ENCODE results near the gene RFPL3. TPM values are rescaled to one million over a fixed set of nuclear protein-coding genes. Genes with fewer than 3 reads are reported as not detected.

Gene RFPL3
- total and polyA plus RNA-seq, 2 donors: not detected

- 75% methylated on average over 5 of the region's 5 CpGs for WGBS
- no peak for DNase-seq (ENCODE audit: extremely low spot score)
- no peaks in the 10 kb centered on the region for H3K4me1 ChIP-seq (ENCODE audit: insufficient read depth)
These were observed 23.3 kb downstream of the RFPL3 start for GRCh38 chr22:32380991-32381390.

GRCh38 chr22:32385681-32386080, 28.0 kb downstream of the RFPL3 start:
- DNase-seq (ENCODE audit: extremely low spot score): no peak
- H3K36me3 ChIP-seq (ENCODE audit: insufficient read depth): no peaks in the 10 kb centered on the region
- no peaks in the 10 kb centered on the region for H3K4me1 ChIP-seq (ENCODE audit: insufficient read depth)
- no peak overlapping the region for H3K4me3 ChIP-seq (ENCODE audit: low read depth, low read length)
- no peak overlapping the region for H3K27ac ChIP-seq (ENCODE audit: low read depth)
- 98% methylated on average over 1 of the region's 1 CpG for WGBS

More at GRCh38 chr22:32380991-32381390, 23.3 kb downstream of the RFPL3 start:
- no peaks in the 10 kb centered on the region for H3K36me3 ChIP-seq (ENCODE audit: insufficient read depth)
- no peak overlapping the region for H3K27ac ChIP-seq (ENCODE audit: low read depth)
- no peak overlapping the region for H3K4me3 ChIP-seq (ENCODE audit: low read depth, low read length)

- no peak overlapping the region for H3K27ac ChIP-seq (ENCODE audit: low read depth)
- WGBS: 77% methylated on average over 4 of the region's 4 CpGs
- peaks cover 9% of the 10 kb centered on the region for H3K36me3 ChIP-seq (ENCODE audit: insufficient read depth)
- DNase-seq (ENCODE audit: extremely low spot score): no peak
- no peaks in the 10 kb centered on the region for H3K4me1 ChIP-seq (ENCODE audit: insufficient read depth)
- no peak overlapping the region for H3K4me3 ChIP-seq (ENCODE audit: low read depth, low read length)
These were observed 32.0 kb downstream of the RFPL3 start for GRCh38 chr22:32389685-32390084.

- WGBS: 88% methylated on average over 5 of the region's 5 CpGs
- Histone ChIP-seq H3K36me3 (ENCODE audit: insufficient read depth) (peaks cover 14% of the 10 kb centered on the region), H3K4me1 (ENCODE audit: insufficient read depth) (no peaks in the 10 kb centered on the region)
These were observed 37.4 kb downstream of the RFPL3 start for GRCh38 chr22:32395107-32395506.

GRCh38 chr22:32396255-32396654, 38.6 kb downstream of the RFPL3 start:
- no peak overlapping the region for H3K27ac ChIP-seq (ENCODE audit: low read depth)
- WGBS: 94% methylated on average over 1 of the region's 1 CpG
- H3K4me1 ChIP-seq (ENCODE audit: insufficient read depth): no peaks in the 10 kb centered on the region
- no peak overlapping the region for H3K4me3 ChIP-seq (ENCODE audit: low read depth, low read length)
- no peak for DNase-seq (ENCODE audit: extremely low spot score)
- H3K36me3 ChIP-seq (ENCODE audit: insufficient read depth): peaks cover 17% of the 10 kb centered on the region

More at GRCh38 chr22:32395107-32395506, 37.4 kb downstream of the RFPL3 start:
- no peak for DNase-seq (ENCODE audit: extremely low spot score)
- Histone ChIP-seq H3K27ac (ENCODE audit: low read depth) (no peak overlapping the region), H3K4me3 (ENCODE audit: low read depth, low read length) (no peak overlapping the region)

- WGBS: 86% methylated on average over 5 of the region's 5 CpGs
- Histone ChIP-seq H3K36me3 (ENCODE audit: insufficient read depth) (peaks cover 17% of the 10 kb centered on the region), H3K4me3 (ENCODE audit: low read depth, low read length) (no peak overlapping the region), H3K4me1 (ENCODE audit: insufficient read depth) (no peaks in the 10 kb centered on the region), H3K27ac (ENCODE audit: low read depth) (no peak overlapping the region)
- no peak for DNase-seq (ENCODE audit: extremely low spot score)
These were observed 39.1 kb downstream of the RFPL3 start for GRCh38 chr22:32396746-32397145.

- peaks cover 9% of the 10 kb centered on the region for H3K36me3 ChIP-seq (ENCODE audit: insufficient read depth)
- no peaks in the 10 kb centered on the region for H3K4me1 ChIP-seq (ENCODE audit: insufficient read depth)
- H3K27ac ChIP-seq (ENCODE audit: low read depth): no peak overlapping the region
- H3K4me3 ChIP-seq (ENCODE audit: low read depth, low read length): no peak overlapping the region
- 82% methylated on average over 4 of the region's 4 CpGs for WGBS
- no peak for DNase-seq (ENCODE audit: extremely low spot score)
These were observed 43.8 kb downstream of the RFPL3 start for GRCh38 chr22:32401486-32401885.

- no peak overlapping the region for H3K4me3 ChIP-seq (ENCODE audit: low read depth, low read length)
- peaks cover 7% of the 10 kb centered on the region for H3K36me3 ChIP-seq (ENCODE audit: insufficient read depth)
- DNase-seq (ENCODE audit: extremely low spot score): no peak
- no peak overlapping the region for H3K27ac ChIP-seq (ENCODE audit: low read depth)
- 87% methylated on average over 2 of the region's 2 CpGs for WGBS
- no peaks in the 10 kb centered on the region for H3K4me1 ChIP-seq (ENCODE audit: insufficient read depth)
These were observed 46.4 kb downstream of the RFPL3 start for GRCh38 chr22:32404021-32404420.

- 81% methylated on average over 3 of the region's 3 CpGs for WGBS
- no peak overlapping the region for H3K4me3 ChIP-seq (ENCODE audit: low read depth, low read length)
- peaks cover 7% of the 10 kb centered on the region for H3K4me1 ChIP-seq (ENCODE audit: insufficient read depth)
- DNase-seq (ENCODE audit: extremely low spot score): no peak
- H3K36me3 ChIP-seq (ENCODE audit: insufficient read depth): peaks cover 2% of the 10 kb centered on the region
- H3K27ac ChIP-seq (ENCODE audit: low read depth): no peak overlapping the region
These were observed 49.6 kb downstream of the RFPL3 start for GRCh38 chr22:32407312-32407711.

- H3K36me3 ChIP-seq (ENCODE audit: insufficient read depth): peaks cover 2% of the 10 kb centered on the region
- WGBS: 47% methylated on average over 2 of the region's 2 CpGs
- DNase-seq (ENCODE audit: extremely low spot score): no peak
These were observed 50.3 kb downstream of the RFPL3 start for GRCh38 chr22:32407936-32408335.

GRCh38 chr22:32409977-32410376, 52.3 kb downstream of the RFPL3 start:
- no peak for DNase-seq (ENCODE audit: extremely low spot score)
- H3K4me3 ChIP-seq (ENCODE audit: low read depth, low read length): no peak overlapping the region

More at GRCh38 chr22:32407936-32408335, 50.3 kb downstream of the RFPL3 start:
- Histone ChIP-seq H3K4me1 (ENCODE audit: insufficient read depth) (peaks cover 7% of the 10 kb centered on the region), H3K4me3 (ENCODE audit: low read depth, low read length) (no peak overlapping the region), H3K27ac (ENCODE audit: low read depth) (no peak overlapping the region)

GRCh38 chr22:32410459-32410858, 52.8 kb downstream of the RFPL3 start:
- Histone ChIP-seq H3K4me3 (ENCODE audit: low read depth, low read length) (no peak overlapping the region), H3K4me1 (ENCODE audit: insufficient read depth) (peaks cover 7% of the 10 kb centered on the region), H3K27ac (ENCODE audit: low read depth) (no peak overlapping the region), H3K36me3 (ENCODE audit: insufficient read depth) (peaks cover 2% of the 10 kb centered on the region)
- no peak for DNase-seq (ENCODE audit: extremely low spot score)
- 76% methylated on average over 4 of the region's 4 CpGs for WGBS

More at GRCh38 chr22:32409977-32410376, 52.3 kb downstream of the RFPL3 start:
- Histone ChIP-seq H3K27ac (ENCODE audit: low read depth) (no peak overlapping the region), H3K36me3 (ENCODE audit: insufficient read depth) (peaks cover 2% of the 10 kb centered on the region), H3K4me1 (ENCODE audit: insufficient read depth) (peaks cover 7% of the 10 kb centered on the region)
- 92% methylated on average over 9 of the region's 9 CpGs for WGBS

All from urinary bladder (tissue), 4 donors.